ENCODE results near the gene RNF5. TPM values are rescaled to one million over a fixed set of nuclear protein-coding genes. Genes with fewer than 3 reads are reported as not detected.

The RNF5 gene
- total and polyA plus RNA-seq, 10 of the 15 experiments (the other 5 are each of a cell fraction or from before 2014, with no cell fraction given) = 31.4 to 114 (median 62.8) TPM

DNA sequence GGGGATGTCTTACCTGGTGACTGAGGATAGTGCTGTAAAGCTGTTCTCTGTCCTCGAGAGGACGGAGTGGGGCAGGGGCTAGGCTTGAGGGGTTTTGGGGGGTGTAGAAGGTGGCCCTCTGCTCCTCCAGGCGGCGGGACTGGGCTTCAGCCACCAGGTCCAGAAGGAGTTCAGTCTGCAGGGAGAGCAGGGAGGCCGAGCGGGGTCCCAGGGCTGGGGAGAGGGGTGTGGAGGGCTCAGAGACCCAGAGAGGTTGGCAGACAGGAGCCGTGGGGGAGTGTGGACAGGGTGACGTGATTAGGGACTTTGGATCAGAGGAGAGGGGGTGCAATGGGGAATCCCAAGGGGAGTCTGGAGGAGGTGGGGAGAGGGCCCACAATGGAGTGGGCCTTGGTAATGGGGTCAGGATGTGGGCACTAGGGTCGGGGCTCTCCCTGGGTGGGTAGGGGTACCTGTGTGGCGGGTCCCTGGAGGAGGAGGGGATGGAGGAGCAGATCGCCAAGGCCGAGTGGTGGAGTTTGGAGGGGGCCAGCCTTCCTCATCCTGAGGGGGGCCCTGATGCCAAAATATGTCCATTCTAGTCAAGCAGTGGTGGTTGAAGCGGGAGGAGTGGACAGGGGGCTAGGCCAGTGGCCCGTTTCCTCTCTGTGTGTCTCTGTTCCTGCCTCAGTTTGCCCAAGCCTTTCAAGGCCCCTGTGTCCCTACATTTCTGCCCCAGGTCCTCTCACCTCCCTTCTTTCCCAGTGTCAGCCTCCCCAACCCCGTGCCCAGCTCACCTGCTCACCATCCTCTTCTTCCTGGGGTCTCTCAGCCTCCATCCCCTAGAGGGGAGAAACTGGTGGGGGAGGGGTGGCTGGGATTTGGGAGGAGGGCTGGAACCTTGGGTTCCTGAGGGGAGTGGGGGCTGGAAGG, 13.7 kb downstream of the RNF5 start (continued):
- TF ChIP-seq STAT1 (conservative IDR thresholded peaks at IDR 0.05) = no peak
- TF ChIP-seq EED (IDR thresholded peaks at IDR 0.05; ENCODE audit: low read depth) = no peak
- no peak for TF ChIP-seq SREBF1 (IDR thresholded peaks at IDR 0.05; ENCODE audit: low read length)
- TF ChIP-seq MEF2A (IDR thresholded peaks at IDR 0.05; ENCODE audit: insufficient read depth, low read depth, low read length) = no peak
- no peak for TF ChIP-seq TCF3 (IDR thresholded peaks at IDR 0.05; ENCODE audit: borderline replicate concordance, insufficient read depth, low read depth, low read length)
- TF ChIP-seq, protein P1, sequence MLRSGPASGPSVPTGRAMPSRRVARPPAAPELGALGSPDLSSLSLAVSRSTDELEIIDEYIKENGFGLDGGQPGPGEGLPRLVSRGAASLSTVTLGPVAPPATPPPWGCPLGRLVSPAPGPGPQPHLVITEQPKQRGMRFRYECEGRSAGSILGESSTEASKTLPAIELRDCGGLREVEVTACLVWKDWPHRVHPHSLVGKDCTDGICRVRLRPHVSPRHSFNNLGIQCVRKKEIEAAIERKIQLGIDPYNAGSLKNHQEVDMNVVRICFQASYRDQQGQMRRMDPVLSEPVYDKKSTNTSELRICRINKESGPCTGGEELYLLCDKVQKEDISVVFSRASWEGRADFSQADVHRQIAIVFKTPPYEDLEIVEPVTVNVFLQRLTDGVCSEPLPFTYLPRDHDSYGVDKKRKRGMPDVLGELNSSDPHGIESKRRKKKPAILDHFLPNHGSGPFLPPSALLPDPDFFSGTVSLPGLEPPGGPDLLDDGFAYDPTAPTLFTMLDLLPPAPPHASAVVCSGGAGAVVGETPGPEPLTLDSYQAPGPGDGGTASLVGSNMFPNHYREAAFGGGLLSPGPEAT (IDR thresholded peaks at IDR 0.05; ENCODE audit: low read depth) = peak; percentile 14; the same call in 1 of the 2 replicates
- TF ChIP-seq NFYA (IDR thresholded peaks at IDR 0.05; ENCODE audit: borderline replicate concordance, low read depth, low read length) = no peak
- TF ChIP-seq, protein P2, sequence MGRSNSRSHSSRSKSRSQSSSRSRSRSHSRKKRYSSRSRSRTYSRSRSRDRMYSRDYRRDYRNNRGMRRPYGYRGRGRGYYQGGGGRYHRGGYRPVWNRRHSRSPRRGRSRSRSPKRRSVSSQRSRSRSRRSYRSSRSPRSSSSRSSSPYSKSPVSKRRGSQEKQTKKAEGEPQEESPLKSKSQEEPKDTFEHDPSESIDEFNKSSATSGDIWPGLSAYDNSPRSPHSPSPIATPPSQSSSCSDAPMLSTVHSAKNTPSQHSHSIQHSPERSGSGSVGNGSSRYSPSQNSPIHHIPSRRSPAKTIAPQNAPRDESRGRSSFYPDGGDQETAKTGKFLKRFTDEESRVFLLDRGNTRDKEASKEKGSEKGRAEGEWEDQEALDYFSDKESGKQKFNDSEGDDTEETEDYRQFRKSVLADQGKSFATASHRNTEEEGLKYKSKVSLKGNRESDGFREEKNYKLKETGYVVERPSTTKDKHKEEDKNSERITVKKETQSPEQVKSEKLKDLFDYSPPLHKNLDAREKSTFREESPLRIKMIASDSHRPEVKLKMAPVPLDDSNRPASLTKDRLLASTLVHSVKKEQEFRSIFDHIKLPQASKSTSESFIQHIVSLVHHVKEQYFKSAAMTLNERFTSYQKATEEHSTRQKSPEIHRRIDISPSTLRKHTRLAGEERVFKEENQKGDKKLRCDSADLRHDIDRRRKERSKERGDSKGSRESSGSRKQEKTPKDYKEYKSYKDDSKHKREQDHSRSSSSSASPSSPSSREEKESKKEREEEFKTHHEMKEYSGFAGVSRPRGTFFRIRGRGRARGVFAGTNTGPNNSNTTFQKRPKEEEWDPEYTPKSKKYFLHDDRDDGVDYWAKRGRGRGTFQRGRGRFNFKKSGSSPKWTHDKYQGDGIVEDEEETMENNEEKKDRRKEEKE (IDR thresholded peaks at IDR 0.05) = no peak
- no peak for TF ChIP-seq SRF (IDR thresholded peaks at IDR 0.05; ENCODE audit: low read depth in 2 of 2, low read length in 2 of 2)
- no peak for TF ChIP-seq PAX5 (IDR thresholded peaks at IDR 0.05; ENCODE audit: borderline replicate concordance, low read depth, low read length)
- TF ChIP-seq POLR2A (IDR thresholded peaks at IDR 0.05; ENCODE audit: low read depth, low read length) = no peak; the same call in 1 of the 2 replicates
- TF ChIP-seq, protein P3, sequence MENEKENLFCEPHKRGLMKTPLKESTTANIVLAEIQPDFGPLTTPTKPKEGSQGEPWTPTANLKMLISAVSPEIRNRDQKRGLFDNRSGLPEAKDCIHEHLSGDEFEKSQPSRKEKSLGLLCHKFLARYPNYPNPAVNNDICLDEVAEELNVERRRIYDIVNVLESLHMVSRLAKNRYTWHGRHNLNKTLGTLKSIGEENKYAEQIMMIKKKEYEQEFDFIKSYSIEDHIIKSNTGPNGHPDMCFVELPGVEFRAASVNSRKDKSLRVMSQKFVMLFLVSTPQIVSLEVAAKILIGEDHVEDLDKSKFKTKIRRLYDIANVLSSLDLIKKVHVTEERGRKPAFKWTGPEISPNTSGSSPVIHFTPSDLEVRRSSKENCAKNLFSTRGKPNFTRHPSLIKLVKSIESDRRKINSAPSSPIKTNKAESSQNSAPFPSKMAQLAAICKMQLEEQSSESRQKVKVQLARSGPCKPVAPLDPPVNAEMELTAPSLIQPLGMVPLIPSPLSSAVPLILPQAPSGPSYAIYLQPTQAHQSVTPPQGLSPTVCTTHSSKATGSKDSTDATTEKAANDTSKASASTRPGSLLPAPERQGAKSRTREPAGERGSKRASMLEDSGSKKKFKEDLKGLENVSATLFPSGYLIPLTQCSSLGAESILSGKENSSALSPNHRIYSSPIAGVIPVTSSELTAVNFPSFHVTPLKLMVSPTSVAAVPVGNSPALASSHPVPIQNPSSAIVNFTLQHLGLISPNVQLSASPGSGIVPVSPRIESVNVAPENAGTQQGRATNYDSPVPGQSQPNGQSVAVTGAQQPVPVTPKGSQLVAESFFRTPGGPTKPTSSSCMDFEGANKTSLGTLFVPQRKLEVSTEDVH (IDR thresholded peaks at IDR 0.05; ENCODE audit: low read depth, partially characterized antibody) = no peak
- peak; percentile 72 for TF ChIP-seq ATF7 (IDR thresholded peaks at IDR 0.05; ENCODE audit: low read depth)
- peak; percentile 16; the same call in 1 of the 2 replicates for TF ChIP-seq DPF2 (IDR thresholded peaks at IDR 0.05)
- 0 out of 2 replicates have a peak, but pooled peaks have one; percentile 14 for TF ChIP-seq MTA2 (IDR thresholded peaks at IDR 0.05; ENCODE audit: low read depth)
- TF ChIP-seq IKZF1 (conservative IDR thresholded peaks at IDR 0.05) = 0 out of 2 replicates have a peak, but pooled peaks have one; percentile 14
- TF ChIP-seq, protein P4, sequence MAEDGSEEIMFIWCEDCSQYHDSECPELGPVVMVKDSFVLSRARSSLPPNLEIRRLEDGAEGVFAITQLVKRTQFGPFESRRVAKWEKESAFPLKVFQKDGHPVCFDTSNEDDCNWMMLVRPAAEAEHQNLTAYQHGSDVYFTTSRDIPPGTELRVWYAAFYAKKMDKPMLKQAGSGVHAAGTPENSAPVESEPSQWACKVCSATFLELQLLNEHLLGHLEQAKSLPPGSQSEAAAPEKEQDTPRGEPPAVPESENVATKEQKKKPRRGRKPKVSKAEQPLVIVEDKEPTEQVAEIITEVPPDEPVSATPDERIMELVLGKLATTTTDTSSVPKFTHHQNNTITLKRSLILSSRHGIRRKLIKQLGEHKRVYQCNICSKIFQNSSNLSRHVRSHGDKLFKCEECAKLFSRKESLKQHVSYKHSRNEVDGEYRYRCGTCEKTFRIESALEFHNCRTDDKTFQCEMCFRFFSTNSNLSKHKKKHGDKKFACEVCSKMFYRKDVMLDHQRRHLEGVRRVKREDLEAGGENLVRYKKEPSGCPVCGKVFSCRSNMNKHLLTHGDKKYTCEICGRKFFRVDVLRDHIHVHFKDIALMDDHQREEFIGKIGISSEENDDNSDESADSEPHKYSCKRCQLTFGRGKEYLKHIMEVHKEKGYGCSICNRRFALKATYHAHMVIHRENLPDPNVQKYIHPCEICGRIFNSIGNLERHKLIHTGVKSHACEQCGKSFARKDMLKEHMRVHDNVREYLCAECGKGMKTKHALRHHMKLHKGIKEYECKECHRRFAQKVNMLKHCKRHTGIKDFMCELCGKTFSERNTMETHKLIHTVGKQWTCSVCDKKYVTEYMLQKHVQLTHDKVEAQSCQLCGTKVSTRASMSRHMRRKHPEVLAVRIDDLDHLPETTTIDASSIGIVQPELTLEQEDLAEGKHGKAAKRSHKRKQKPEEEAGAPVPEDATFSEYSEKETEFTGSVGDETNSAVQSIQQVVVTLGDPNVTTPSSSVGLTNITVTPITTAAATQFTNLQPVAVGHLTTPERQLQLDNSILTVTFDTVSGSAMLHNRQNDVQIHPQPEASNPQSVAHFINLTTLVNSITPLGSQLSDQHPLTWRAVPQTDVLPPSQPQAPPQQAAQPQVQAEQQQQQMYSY (CRISPR knock-in tag; IDR thresholded peaks at IDR 0.05) = no peak
- TF ChIP-seq ZNF274 (IDR thresholded peaks at IDR 0.05; ENCODE audit: insufficient read depth, insufficient read length) = no peak

Measured in GM12878 (cell line).